Prostate gland (tissue), 2 donors: ENCODE measurements around the gene EMID1. TPM values are rescaled to one million over a fixed set of nuclear protein-coding genes. Genes with fewer than 3 reads are reported as not detected.

Source experiments
- DNase-seq: peaks from one replicate; pipeline ENCODE4 v3.0.0-alpha.2; 2019; ENCODE audit warnings: low spot score
- H3K27ac ChIP-seq, 2 donors: fragments of 200-600 bp; sonication (generic); 2 replicates each; pipeline ENCODE4 v1.5.1; 2017 to 2019
- H3K27me3 ChIP-seq: fragments of 200-600 bp; sonication (generic); replicated peaks from 2 replicates; pipeline ENCODE4 v1.5.1; 2019; ENCODE audit not compliant: insufficient read depth
- H3K36me3 ChIP-seq, 2 donors: fragments of 200-600 bp; sonication (generic); 1 replicate in 1 of 2; 2 replicates in 1 of 2; pipeline versions ENCODE4 v1.5.1 to v1.8.1; 2017 to 2019
- H3K4me1 ChIP-seq: fragments of 200-600 bp; sonication (generic); replicated peaks from 2 replicates; pipeline ENCODE4 v1.5.1; 2019
- H3K4me3 ChIP-seq, 2 donors: fragments of 200-600 bp; sonication (generic); 2 replicates each; pipeline ENCODE4 v1.5.1; 2017 to 2019
- H3K9me3 ChIP-seq: fragments of 200-600 bp; sonication (generic); 2 replicates; pipeline ENCODE4 v1.5.1; 2017
- CTCF ChIP-seq, 4 experiments: fragments of 200-600 bp in 2 of 4; fragments of 450-650 bp in 2 of 4; sonication (generic) in 2 of 4; IDR thresholded peaks; 1 replicate in 3 of 4; 2 replicates in 1 of 4; pipeline ENCODE4 v1.5.1; 2016 to 2019; ENCODE audit warnings: antibody characterized with exemption in 4 of 4, mild to moderate bottlenecking in 2 of 4, moderate library complexity in 2 of 4
- POLR2A ChIP-seq: fragments of 450-650 bp; IDR thresholded peaks from one replicate; pipeline ENCODE4 v1.6.1; 2016; ENCODE audit warnings: antibody characterized with exemption, mild to moderate bottlenecking
- POLR2AphosphoS5 ChIP-seq: sonication (generic); formaldehyde crosslinking; IDR thresholded peaks from one replicate; pipeline ENCODE4 v1.6.1; 2017; ENCODE audit warnings: antibody characterized with exemption
- WGBS: methylation state at CpG from one replicate; pipeline ENCODE4 v1.1.5; 2018; 5-methylcytosine and 5-hydroxymethylcytosine counted together
- intact Hi-C: fragments of 100-400 bp; cut with DNase I; formaldehyde crosslinking; loops from one replicate; pipeline ENCODE4 v1.14.2; 2022
- total RNA-seq, 2 donors: library from RNA; depleted of rRNA; stranded (reverse); fragments of >200 nt; gene quantifications; one replicate each; pipeline ENCODE4 v1.1.0, GENCODE V29; 2016

Gene EMID1
- total RNA-seq, 2 donors from 2014 or later = 12.8 to 14.7 TPM

GRCh38 chr22:29267462-29267857, 61.8 kb downstream of the EMID1 start:
- intact Hi-C loops = no loop called here
- TF ChIP-seq POLR2A (peak; percentile 9), CTCF (IDR thresholded peaks at IDR 0.05) (no peak)
- DNase-seq = no peak
- Histone ChIP-seq H3K4me1 (peaks cover 6% of the 10 kb centered on the region), H3K9me3 (no peaks in the 10 kb centered on the region), H3K36me3 (peaks cover 0 to 5% of the 10 kb centered on the region in 2 donors), H3K27ac (peak overlapping the region; percentile 97 to 98), H3K27me3 (no peaks in the 10 kb centered on the region), H3K4me3 (peak overlapping the region; percentile 84 to 92)
- WGBS = under 1% methylated on average over 14 of the region's 32 CpGs

DNA sequence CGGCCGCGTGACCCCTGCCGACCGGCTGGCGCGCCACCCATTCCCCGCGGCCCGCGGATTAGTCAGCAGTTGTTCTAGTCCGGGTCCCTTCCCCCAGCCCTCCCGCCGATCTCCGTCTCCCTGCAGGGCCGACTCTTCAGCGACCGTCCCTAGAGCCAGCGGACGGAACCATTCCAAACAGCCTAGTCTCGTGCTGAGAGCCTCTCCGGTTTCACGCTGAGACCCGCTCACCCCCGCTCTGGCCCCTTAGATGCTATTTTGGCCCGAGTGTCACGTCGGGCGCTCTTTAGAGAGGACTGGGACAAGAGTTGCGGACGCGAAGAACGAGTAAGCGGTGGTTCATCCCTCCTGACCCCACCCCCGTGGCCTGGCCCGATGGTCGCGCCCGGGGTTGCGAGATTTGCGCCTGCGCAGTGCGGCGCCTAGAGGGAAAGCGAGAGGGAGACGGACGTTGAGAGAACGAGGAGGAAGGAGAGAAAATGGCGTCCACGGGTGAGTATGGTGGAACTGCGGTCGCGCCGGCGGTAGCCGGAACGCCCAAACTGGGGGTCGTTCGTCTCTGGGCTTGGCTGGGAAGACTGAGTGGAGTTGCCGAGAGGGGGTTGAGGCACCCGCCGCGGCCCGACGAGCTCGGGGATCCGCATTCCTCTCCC, 62.3 kb downstream of the EMID1 start, which contains the start of the genes EWSR1 and RHBDD3:
TSS of gene EWSR1 (plus strand) at position 411 of the 653 bp plus-strand sequence. CDS start at position 480, 69 bp downstream.
TSS of gene RHBDD3 (minus strand) at position 124 of the 653 bp plus-strand sequence. CDS start 2,355 bp downstream, outside the sequence.
- H3K36me3 ChIP-seq = peaks cover 0 to 5% of the 10 kb centered on the region in 2 donors
- peak; percentile 91 for DNase-seq
- no peaks in the 10 kb centered on the region for H3K9me3 ChIP-seq
- TF ChIP-seq POLR2A = peak; percentile 85
- TF ChIP-seq CTCF (IDR thresholded peaks at IDR 0.05) = no peak
- TF ChIP-seq POLR2AphosphoS5 = peak; percentile 96
- peaks cover 6% of the 10 kb centered on the region for H3K4me1 ChIP-seq
- intact Hi-C loops = no loop called here
- H3K4me3 ChIP-seq = peak within 1 kb of the TSS; percentile 84 to 92
- no peaks in the 10 kb centered on the region for H3K27me3 ChIP-seq
- H3K27ac ChIP-seq = peak within 1 kb of the TSS; percentile 97 to 98
- WGBS = under 1% methylated on average over 48 of the region's 67 CpGs

DNA sequence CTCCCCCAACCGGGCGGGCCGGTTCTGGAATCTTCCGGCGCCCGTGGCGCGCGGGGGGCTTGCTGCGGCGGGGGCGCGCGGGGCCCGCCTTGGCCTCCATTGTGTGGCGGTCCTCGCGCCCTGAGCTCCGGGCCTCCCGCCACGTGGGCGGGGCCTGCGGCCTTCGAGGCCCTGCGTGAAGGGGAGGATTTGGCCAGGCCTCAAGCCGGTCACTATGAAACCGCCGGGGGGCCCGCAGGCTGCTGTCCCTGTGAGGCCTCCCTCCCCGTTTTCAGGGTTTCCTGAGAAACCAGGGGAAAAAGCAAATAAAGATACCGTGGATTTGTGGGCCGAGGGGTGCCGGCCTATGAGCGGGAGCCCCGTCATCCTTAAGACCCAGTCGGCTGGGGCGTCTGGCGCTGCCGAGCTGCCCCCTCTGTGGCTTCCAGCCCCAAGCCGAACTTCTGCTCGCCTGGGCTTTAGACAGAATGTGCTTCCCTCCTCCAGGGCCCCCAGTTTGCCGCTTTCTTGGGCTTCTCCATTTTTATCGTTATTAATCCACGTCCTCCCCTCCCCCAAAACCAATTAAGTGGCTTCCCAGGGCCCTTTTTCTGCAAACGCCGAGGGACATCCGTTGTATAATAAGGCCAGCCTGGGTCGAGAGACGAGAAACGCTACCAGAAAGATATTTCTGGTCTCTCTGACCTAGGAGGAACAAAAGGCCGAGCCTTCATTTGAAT, 63.0 kb downstream of the EMID1 start:
- TF ChIP-seq POLR2AphosphoS5 = no peak
- TF ChIP-seq CTCF (IDR thresholded peaks at IDR 0.05) = no peak
- TF ChIP-seq POLR2A = no peak
- no peaks in the 10 kb centered on the region for H3K9me3 ChIP-seq
- intact Hi-C loops = no loop called here
- WGBS = under 1% methylated on average over 49 of the region's 51 CpGs
- peak overlapping the region; percentile 84 to 92 for H3K4me3 ChIP-seq
- H3K36me3 ChIP-seq = peaks cover 0 to 5% of the 10 kb centered on the region in 2 donors
- peak; percentile 24 for DNase-seq
- H3K27ac ChIP-seq = peak overlapping the region; percentile 97 to 98
- peaks cover 6% of the 10 kb centered on the region for H3K4me1 ChIP-seq
- H3K27me3 ChIP-seq = no peaks in the 10 kb centered on the region

- H3K4me3 ChIP-seq = peak overlapping the region; percentile 84 to 92
- H3K36me3 ChIP-seq = peaks cover 0 to 5% of the 10 kb centered on the region in 2 donors
- H3K9me3 ChIP-seq = no peaks in the 10 kb centered on the region
- 0% methylated on average over 14 of the region's 14 CpGs for WGBS
- DNase-seq = no peak
- H3K27me3 ChIP-seq = no peaks in the 10 kb centered on the region
- H3K4me1 ChIP-seq = peaks cover 6% of the 10 kb centered on the region
- intact Hi-C loops = no loop called here
- TF ChIP-seq CTCF (IDR thresholded peaks at IDR 0.05) (no peak), POLR2A (no peak), POLR2AphosphoS5 (no peak)
- peak overlapping the region; percentile 97 to 98 for H3K27ac ChIP-seq
Measured at GRCh38 chr22:29269230-29269604, 63.5 kb downstream of the EMID1 start.
